Ectodermal cell (in vitro differentiated cells): ENCODE results near the gene RBM33.
A peak's percentile ranks its signal among the peaks of the same experiment; 100 is the strongest.

Experiments used
- H3K27ac ChIP-seq: 2 replicates; pipeline ENCODE4 v1.7.0; 2013; ENCODE audit warnings: mild to moderate bottlenecking, low read depth, low read length; ENCODE audit not compliant: insufficient read depth, poor library complexity, severe bottlenecking
- H3K27me3 ChIP-seq: 2 replicates; pipeline ENCODE4 v1.7.0; 2013; ENCODE audit warnings: mild to moderate bottlenecking, low read length; ENCODE audit not compliant: insufficient read depth, control insufficient read depth, poor library complexity, severe bottlenecking
- H3K36me3 ChIP-seq: one replicate; pipeline ENCODE4 v1.7.0; 2013; ENCODE audit warnings: low read length; ENCODE audit not compliant: control insufficient read depth, insufficient read depth
- H3K4me1 ChIP-seq: one replicate; pipeline ENCODE4 v1.7.0; 2013; ENCODE audit warnings: low read length; ENCODE audit not compliant: control insufficient read depth, insufficient read depth
- H3K4me3 ChIP-seq: 2 replicates; pipeline ENCODE4 v1.7.0; 2013; ENCODE audit warnings: low read depth, low read length, control low read depth; ENCODE audit not compliant: insufficient read depth
- H3K9me3 ChIP-seq: 2 replicates; pipeline ENCODE4 v1.7.0; 2013; ENCODE audit warnings: mild to moderate bottlenecking, low read length, moderate library complexity; ENCODE audit not compliant: control insufficient read depth
- WGBS, 2 experiments: methylation state at CpG; one replicate each; pipeline ENCODE4 v1.1.7; 2013; ENCODE audit warnings: missing lambda C conversion rate in 2 of 2; 5-methylcytosine and 5-hydroxymethylcytosine counted together

Gene RBM33

DNA sequence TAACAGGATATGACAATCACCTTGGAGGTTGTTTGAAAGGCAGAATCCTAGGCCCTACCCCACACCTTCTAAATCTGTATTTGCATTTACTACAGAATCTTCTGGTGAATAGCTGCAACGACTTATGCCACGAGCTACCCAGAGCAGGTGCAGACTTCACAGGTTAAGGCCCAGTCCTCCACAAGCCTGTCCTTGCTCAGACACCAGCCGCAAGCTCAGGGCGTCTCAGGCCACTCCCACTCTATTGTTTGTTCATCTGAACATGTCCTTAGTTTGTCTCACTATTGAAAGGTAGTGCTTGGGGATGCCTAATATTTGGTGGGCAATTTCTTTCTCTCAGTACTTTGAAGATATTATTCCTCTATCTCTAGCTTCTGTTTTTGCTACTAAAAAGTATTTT, 18.9 kb upstream of the RBM33 start:
- WGBS, 2 experiments = 84 to 88% methylated on average over 4 of the region's 4 CpGs
- Histone ChIP-seq H3K27me3 (no peaks in the 10 kb centered on the region), H3K9me3 (no peaks in the 10 kb centered on the region), H3K4me1 (no peaks in the 10 kb centered on the region), H3K36me3 (no peaks in the 10 kb centered on the region), H3K27ac (no peak overlapping the region), H3K4me3 (no peak overlapping the region)

DNA sequence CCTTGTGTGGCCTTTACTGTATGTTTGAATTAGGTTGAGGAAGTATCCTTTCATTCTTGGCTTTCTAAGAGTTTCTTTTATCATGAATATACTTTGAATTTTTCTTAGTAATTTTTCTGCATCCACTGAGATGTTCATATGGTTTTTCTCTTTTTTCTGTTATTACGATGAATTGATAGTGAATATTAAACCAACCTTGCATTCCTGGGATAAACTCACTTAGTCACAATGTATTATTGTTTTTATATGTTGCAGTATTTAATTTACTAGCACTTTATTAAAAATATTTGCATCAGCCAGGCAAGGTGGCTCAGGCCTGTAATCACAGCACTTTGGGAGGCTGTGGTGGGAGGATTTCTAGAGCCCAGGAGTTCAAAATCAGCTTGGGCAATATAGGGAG, 15.3 kb upstream of the RBM33 start:
- Histone ChIP-seq H3K27ac (no peak overlapping the region), H3K4me3 (no peak overlapping the region), H3K9me3 (peaks cover 3% of the 10 kb centered on the region), H3K36me3 (no peaks in the 10 kb centered on the region), H3K27me3 (no peaks in the 10 kb centered on the region), H3K4me1 (no peaks in the 10 kb centered on the region)
- WGBS, 2 experiments = no CpG with 5 or more reads among the region's 1 CpG

DNA sequence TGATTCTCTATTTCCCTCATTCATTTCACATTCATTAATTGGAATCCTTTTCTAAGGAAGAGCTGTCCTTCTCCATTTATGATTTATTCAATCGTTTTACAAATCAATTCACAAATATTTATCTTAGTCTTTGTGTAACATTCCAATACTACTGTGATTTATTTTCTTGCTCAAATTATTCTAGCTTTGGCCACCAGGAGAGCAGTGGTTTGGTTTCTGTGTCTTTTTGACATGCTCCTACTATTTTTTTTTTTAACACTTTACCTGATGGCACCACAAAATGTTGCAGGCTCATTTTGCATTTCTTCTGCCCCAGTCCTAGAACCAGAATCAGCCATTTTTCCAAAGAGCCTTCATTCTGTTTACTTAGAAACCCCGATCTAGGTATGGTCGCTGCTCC, 13.3 kb upstream of the RBM33 start:
- H3K9me3 ChIP-seq = peaks cover 3% of the 10 kb centered on the region
- H3K4me3 ChIP-seq = no peak overlapping the region
- H3K27me3 ChIP-seq = no peaks in the 10 kb centered on the region
- no peaks in the 10 kb centered on the region for H3K4me1 ChIP-seq
- H3K27ac ChIP-seq = no peak overlapping the region
- 84% methylated on average over 3 of the region's 3 CpGs; no CpG with 5 or more reads in 1 of the 2 experiments for WGBS, 2 experiments
- H3K36me3 ChIP-seq = no peaks in the 10 kb centered on the region

DNA sequence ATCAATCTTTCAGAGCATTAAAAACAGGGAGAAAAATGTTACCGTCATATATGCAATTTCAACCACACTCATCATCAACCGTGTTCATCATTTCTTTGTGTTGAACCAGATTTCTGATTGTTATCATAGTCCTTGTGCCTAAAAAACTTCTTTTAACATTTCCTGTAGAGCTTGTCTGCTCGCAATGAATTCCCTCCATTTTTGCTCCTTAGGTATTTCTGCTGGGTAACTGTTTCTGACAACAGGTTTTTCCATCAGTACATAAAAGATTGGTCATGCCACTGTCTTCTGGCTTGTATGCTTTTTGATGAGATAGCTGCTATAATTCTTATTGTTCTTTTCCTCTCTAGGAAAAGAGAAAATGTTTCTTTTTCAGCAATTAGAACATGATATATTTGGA, 8.6 kb upstream of the RBM33 start:
- H3K36me3 ChIP-seq = peaks cover 5% of the 10 kb centered on the region
- peaks cover 6% of the 10 kb centered on the region for H3K9me3 ChIP-seq
- no peak overlapping the region for H3K27ac ChIP-seq
- no peaks in the 10 kb centered on the region for H3K27me3 ChIP-seq
- no peaks in the 10 kb centered on the region for H3K4me1 ChIP-seq
- whole genome bisulfite sequencing, 2 experiments = 96 to 98% methylated on average over 3 of the region's 3 CpGs
- H3K4me3 ChIP-seq = no peak overlapping the region

DNA sequence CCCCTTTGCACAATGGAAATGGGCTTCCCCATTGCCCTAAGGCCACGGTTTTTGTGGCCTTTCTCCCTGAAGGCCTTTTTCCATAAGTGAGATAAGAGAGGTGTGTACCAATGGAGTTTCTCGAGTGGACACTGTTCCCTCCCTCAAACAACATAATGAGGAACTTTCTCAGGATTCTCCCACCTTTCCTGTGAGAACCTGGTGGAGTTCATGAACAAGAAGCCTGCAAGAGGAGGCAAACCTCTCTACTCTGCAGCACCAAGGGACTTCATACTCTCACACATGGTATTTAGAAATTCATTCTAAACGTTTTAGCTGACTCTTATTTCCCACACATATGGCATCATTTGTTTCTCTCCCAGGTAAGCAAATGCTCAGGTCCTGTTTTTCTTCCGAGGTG, 7.3 kb upstream of the RBM33 start:
- Histone ChIP-seq H3K27ac (no peak overlapping the region), H3K4me3 (no peak overlapping the region), H3K27me3 (no peaks in the 10 kb centered on the region), H3K36me3 (peaks cover 18% of the 10 kb centered on the region), H3K4me1 (no peaks in the 10 kb centered on the region), H3K9me3 (peaks cover 6% of the 10 kb centered on the region)
- WGBS, 2 experiments = 80 to 88% methylated on average over 4 of the region's 4 CpGs

DNA sequence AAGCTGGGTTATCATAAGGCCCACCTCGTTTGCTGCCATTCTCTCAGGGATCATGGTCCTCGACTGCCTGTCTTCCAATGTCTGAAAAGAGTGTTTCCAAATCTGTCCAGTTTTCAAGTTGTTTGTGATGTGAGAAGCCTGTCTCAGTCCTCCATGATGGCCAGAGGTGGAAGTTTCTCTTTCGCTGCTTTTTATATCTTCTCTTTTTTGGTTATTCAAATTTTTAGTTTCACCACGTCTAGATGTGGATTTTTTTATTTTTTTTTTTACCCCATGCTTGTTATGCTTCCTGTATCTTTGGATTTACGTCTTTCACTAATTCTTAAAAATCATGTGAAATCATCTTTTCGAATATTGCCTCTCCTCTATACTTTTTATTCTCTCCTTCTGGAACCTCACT, 6.1 kb upstream of the RBM33 start:
- WGBS, 2 experiments = 88 to 95% methylated on average over 6 of the region's 6 CpGs
- no peaks in the 10 kb centered on the region for H3K4me1 ChIP-seq
- no peak overlapping the region for H3K4me3 ChIP-seq
- no peak overlapping the region for H3K27ac ChIP-seq
- H3K9me3 ChIP-seq = peaks cover 6% of the 10 kb centered on the region
- peaks cover 24% of the 10 kb centered on the region for H3K36me3 ChIP-seq
- no peaks in the 10 kb centered on the region for H3K27me3 ChIP-seq

DNA sequence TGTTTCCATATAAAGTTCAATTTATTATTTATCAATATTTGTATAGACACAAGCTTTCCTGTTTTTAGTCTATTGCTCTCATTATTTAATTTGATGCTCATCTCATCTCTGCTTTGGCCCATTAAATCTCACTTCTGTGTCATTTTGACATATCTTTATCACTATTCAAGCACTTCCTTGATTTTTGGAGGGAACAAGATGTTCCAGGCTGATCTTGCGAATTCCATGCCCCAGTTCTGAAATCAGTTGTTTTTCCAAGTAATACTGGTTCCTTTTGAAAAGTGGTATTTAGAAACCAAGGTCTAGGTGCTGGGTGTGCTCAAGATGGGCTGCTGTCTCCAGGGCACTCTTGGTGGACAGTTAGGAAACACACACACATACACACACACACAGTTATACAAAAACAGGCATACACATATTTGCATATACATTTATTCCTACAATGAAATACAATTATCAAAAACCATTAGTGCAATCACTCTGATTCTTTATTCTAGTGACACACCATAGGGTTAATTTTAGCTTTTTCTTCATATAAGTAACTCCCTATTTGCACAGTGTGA, 4.4 kb upstream of the RBM33 start:
- WGBS, 2 experiments = 86 to 97% methylated on average over 1 of the region's 1 CpG
- Histone ChIP-seq H3K27ac (no peak overlapping the region), H3K9me3 (peaks cover 3% of the 10 kb centered on the region), H3K27me3 (no peaks in the 10 kb centered on the region), H3K4me1 (no peaks in the 10 kb centered on the region), H3K36me3 (peaks cover 24% of the 10 kb centered on the region), H3K4me3 (no peak overlapping the region)

DNA sequence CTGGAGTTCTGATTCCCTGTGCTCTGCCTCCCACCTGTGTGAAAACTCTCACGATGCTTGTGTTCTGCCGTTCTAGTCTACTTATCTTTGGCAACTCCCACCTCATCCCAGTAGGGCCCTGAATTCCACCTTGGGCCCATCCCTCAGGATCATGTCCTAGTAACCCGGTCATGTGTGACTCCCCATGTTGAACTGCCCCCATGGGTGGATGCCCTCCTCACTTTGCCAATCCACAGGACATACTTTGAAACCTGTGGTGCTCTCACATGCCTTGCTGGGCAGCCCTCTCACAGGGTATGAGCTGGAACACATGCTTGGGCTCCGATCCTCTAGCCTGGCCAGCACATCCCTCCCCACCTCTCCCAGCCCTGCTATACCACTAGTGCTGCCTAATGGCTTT, 3.8 kb upstream of the RBM33 start:
- H3K27me3 ChIP-seq = no peaks in the 10 kb centered on the region
- peaks cover 24% of the 10 kb centered on the region for H3K36me3 ChIP-seq
- no peak overlapping the region for H3K27ac ChIP-seq
- H3K4me1 ChIP-seq = peaks cover 3% of the 10 kb centered on the region
- H3K9me3 ChIP-seq = peaks cover 3% of the 10 kb centered on the region
- H3K4me3 ChIP-seq = no peak overlapping the region
- WGBS, 2 experiments = 95 to 97% methylated on average over 4 of the region's 4 CpGs

DNA sequence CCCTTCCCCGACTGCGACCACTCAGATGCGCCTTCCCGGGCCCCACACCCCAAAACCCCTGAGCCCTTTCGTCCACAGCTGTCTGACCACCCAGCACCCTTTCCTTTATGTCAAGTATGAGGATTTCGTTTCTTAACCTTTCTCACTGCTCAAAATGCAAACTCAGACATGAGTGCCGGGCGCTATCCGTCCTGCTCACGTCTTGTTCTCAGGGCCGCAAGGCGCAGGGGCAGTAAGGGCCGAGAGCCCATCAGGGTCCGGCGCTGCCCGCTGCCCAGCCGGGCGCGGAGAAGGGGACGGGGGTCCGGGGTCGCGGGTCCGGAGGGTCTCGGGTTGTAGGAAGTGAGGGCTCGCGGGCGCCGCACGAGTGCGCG, 670 bp upstream of the RBM33 start:
- Histone ChIP-seq H3K27ac (peak overlapping the region; percentile 97), H3K4me1 (peaks cover 8% of the 10 kb centered on the region), H3K4me3 (peak overlapping the region; percentile 97), H3K36me3 (peaks cover 46% of the 10 kb centered on the region), H3K9me3 (peaks cover 5% of the 10 kb centered on the region), H3K27me3 (no peaks in the 10 kb centered on the region)
- 1% methylated on average over 32 of the region's 32 CpGs for WGBS, 2 experiments

DNA sequence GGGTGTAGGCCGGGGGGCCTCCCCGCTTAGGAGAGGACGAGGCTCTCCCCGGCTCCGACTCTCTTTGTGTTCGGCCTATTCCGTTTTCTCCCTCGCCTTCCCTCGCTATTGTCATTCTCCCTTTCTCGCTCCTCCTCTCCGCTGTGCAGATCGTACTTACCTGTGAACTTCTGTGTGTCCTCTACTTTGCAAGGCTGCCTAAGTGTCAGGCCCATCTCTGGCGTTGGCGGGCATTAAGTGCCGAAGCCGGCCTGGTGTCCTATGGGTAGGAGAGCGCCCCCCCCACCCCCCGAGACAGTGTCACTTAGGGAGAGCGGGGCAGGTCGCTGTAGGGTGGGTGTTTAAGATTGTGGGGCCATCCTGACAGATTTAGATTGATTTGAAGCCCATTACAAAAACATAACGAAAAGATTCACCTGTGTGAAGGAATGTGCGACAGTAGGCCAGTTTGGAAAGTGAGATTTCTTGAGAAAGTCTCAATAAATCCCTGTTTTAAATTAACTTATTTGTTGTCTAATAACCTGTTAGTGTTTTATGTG, 579 bp downstream of the RBM33 start:
- H3K36me3 ChIP-seq = peaks cover 46% of the 10 kb centered on the region
- H3K27me3 ChIP-seq = no peaks in the 10 kb centered on the region
- WGBS, 2 experiments = 0 to 1% methylated on average over 16 to 22 of the region's 22 CpGs
- peak overlapping the region; percentile 97 for H3K27ac ChIP-seq
- H3K9me3 ChIP-seq = peaks cover 10% of the 10 kb centered on the region
- peaks cover 8% of the 10 kb centered on the region for H3K4me1 ChIP-seq
- H3K4me3 ChIP-seq = peak overlapping the region; percentile 97

DNA sequence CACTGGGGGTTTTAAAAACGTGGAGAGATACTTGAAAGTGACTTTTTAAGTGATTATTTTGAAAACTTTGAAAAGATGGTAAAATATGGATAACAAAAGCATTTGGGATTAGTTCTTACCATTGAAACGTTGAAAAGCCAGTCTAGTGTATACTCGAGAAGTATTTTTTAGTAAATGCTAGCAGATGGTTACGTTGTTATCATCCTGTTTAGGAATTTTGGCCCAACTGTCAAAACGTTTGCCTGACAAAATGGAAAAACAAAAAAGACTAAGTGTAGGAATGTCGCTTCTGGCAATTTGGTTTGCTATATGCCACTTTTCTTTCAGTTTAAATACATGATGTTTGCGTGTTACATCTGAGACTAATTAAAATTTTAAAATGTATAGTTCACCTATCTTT, 1.2 kb downstream of the RBM33 start:
- 56 to 57% methylated on average over 6 to 7 of the region's 7 CpGs for WGBS, 2 experiments
- Histone ChIP-seq H3K4me3 (peak overlapping the region; percentile 97), H3K36me3 (peaks cover 43% of the 10 kb centered on the region), H3K27ac (no peak overlapping the region), H3K9me3 (peaks cover 10% of the 10 kb centered on the region), H3K27me3 (no peaks in the 10 kb centered on the region), H3K4me1 (peaks cover 8% of the 10 kb centered on the region)
